GM21381 (cell line): ENCODE measurements around the gene PAK1.
"Not testable (repeated sequence)": the region's sequence is repeated elsewhere in the genome, so short reads cannot be mapped to it uniquely, and the experiment has no call there.

ENCODE experiments used
- ATAC-seq: cut with Tn5 transposase; IDR thresholded peaks from one replicate; pipeline ENCODE4 v1.9.1; 2021; ENCODE audit warnings: mild to moderate bottlenecking, moderate library complexity; ENCODE audit not compliant: unreplicated experiment

Gene PAK1

GRCh38 chr11:77473801-77474683 is at the start of gene PAK1:
TSS of gene PAK1 (minus strand) at chr11:77474094. CDS start at chr11:77392520, 81,574 bp downstream.
- ATAC-seq: peak; percentile 61

- ATAC-seq: no peak
Measured at GRCh38 chr11:77522215-77522614, 48.3 kb upstream of the PAK1 start.

- no peak for ATAC-seq
Measured at GRCh38 chr11:77519847-77520246, 46.0 kb upstream of the PAK1 start.

GRCh38 chr11:77518471-77518870 is 44.6 kb upstream of the PAK1 start:
- no peak for ATAC-seq

DNA sequence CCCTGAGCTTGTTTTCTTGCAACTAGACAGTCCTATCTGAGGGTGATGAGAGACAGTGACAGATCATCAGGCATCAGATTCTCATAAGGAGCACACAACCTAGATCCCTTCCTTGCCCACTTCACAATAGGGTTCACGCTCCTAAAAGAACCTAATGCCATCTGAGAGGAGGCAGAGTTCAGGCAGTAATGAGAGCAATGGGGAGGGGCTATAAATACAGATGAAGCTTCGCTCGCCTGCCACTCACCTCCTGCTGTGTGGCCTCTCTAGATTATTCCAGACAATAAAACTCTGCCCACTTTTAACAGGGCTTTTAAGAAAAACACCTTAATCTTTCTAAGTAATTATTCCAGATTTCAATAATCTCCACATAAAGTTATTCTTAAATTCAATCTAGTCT is 43.9 kb upstream of the PAK1 start:
- no peak for ATAC-seq

GRCh38 chr11:77517226-77517625 is 43.3 kb upstream of the PAK1 start:
- ATAC-seq: no peak

DNA sequence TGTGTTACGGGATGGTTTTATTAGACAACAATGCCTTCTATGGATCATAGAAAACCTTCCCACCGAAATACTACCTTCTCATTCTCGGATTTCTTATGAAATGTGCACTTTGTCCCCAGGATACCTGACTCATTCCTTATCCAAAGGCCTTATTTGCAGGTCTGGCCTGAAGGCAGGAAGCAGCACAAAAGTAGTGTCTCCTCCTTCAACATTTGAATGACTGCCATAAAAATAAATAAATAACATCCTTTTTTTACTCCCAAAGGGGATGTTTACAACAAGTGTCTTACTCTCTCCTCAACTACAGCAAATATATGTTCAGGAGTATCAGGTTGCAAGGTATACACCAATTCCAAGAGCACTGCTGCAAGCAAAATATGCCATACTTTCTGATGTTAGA is 41.6 kb upstream of the PAK1 start:
- no peak for ATAC-seq

DNA sequence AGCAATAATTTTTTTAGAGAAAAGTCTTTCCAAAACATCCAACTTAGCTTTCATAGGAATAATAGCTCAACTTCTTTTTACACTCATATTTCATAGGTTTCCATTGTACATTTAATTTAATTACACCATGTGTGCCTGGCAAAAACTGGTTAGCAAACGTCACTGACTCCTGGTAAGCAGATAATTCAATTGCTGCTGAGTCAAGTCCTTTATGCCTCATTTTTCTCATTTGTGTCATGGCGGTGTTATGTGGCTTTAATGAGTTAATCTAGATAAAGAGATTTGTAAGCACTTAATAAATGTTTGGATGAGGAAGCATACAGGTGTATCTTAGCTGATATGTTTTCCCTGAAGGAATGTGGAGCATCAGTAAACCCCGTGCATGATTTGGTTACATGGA is 41.2 kb upstream of the PAK1 start:
- ATAC-seq: no peak

GRCh38 chr11:77512092-77512491 is 38.2 kb upstream of the PAK1 start:
- no peak for ATAC-seq

DNA sequence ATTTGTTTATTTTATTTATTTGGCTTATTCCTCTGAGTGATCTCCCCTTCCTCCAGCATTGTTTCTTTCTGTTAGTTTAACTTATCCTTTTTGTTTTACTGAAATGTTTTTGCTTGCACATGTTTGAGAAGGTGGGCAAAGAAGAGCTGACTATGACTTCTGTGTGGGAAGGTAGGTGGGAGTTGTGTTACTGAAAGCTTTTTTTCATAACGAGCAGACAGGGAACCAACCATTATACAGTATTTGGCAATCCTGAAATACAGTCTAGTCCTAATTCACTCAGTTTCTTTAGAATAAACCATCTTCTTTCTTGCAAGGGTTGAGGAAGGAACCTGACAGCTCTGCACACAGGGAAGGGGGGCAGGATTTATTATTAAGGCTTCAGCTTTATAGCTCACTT is 37.0 kb upstream of the PAK1 start:
- ATAC-seq: no peak

GRCh38 chr11:77510095-77510494 is 36.2 kb upstream of the PAK1 start:
- no peak for ATAC-seq

GRCh38 chr11:77508019-77508418 is 34.1 kb upstream of the PAK1 start:
- no peak for ATAC-seq

- ATAC-seq: no peak
Measured at GRCh38 chr11:77506857-77507256, 33.0 kb upstream of the PAK1 start.

GRCh38 chr11:77505956-77506355 is 32.1 kb upstream of the PAK1 start:
- ATAC-seq: no peak

GRCh38 chr11:77503006-77503405 is 29.1 kb upstream of the PAK1 start:
- no peak for ATAC-seq

DNA sequence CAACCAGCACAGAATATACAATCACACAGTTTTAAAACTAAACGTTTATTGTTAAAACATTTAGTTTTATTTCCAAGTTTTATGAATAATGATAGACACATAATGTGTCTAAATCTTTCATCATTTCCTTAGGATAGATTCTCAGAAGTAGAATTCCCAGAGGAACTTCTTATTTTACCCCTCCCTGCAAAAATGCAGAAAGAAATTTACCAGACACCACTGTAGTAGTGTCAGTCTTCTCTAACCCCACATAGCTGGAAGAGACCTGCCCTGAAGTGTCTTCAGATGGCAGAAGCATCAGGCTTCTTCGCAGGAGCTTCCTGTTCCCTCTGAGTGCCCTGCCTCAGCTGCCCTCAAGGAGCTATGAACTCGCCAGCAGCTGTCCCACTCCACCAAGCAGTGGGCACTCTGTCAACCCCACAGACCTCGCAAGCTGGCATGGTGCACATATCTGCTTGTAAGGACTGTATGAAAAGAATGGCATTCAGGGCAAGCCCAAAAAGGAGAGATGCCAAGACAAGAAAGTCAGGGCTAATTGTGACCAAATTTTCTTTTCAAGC is 28.5 kb upstream of the PAK1 start:
- ATAC-seq: no peak

- ATAC-seq: no peak
Measured at GRCh38 chr11:77501758-77502157, 27.9 kb upstream of the PAK1 start.

DNA sequence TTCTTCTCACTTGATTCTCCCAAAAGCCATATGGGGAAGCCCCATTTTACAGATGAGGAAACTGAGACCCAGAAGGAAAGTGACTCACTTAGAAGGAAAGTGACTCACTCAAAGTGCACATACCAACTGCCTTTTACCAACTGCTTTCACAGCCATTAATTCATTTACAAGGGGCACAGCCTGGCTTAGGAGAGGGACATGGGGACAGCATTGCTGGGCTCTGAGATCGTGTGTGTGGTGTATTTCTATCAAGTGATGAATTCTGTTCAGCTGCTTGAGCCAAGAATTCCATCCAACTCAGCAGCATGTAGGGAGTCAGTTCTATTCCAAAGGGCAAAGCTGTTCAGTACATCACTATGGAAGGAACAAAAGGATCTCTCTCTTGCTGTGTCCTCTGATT is 23.5 kb upstream of the PAK1 start:
- no peak for ATAC-seq

- ATAC-seq: no peak
Measured at GRCh38 chr11:77495526-77495925, 21.6 kb upstream of the PAK1 start.

DNA sequence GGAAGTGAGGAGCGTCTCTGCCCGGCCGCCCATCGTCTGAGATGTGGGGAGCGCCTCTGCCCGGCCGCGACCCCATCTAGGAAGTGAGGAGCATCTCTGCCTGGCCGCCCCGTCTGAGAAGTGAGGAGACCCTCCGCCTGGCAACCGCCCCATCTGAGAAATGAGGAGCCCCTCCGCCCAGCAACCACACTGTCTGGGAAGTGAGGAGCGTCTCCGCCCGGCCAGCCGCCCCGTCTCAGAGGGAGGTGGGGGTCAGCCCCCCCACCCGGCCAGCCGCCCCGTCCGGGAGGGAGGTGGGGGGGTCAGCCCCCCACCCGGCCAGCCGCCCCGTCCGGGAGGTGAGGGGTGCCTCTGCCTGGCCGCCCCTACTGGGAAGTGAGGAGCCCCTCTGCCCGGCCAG is 16.1 kb upstream of the PAK1 start:
- not testable (repeated sequence) for ATAC-seq

DNA sequence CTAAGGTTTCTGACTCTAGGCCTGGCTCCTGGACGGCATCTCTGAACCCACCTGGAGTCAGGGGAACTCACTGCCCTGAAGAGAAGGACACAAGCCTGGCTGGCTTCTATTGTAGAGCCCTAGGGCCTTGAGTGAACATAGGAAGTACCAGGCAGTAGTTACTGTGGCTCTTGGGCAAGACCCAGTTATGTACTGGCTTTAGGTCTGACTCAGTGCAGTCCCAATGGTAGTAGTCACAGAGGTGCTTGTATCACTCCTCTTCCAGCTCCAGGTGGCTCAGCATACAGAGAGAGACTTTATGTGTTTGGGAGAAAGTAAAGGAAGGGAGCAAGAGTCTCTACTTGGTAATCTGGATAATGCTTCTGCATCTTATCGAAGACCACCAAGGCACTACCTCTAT is 13.9 kb upstream of the PAK1 start:
- no peak for ATAC-seq

DNA sequence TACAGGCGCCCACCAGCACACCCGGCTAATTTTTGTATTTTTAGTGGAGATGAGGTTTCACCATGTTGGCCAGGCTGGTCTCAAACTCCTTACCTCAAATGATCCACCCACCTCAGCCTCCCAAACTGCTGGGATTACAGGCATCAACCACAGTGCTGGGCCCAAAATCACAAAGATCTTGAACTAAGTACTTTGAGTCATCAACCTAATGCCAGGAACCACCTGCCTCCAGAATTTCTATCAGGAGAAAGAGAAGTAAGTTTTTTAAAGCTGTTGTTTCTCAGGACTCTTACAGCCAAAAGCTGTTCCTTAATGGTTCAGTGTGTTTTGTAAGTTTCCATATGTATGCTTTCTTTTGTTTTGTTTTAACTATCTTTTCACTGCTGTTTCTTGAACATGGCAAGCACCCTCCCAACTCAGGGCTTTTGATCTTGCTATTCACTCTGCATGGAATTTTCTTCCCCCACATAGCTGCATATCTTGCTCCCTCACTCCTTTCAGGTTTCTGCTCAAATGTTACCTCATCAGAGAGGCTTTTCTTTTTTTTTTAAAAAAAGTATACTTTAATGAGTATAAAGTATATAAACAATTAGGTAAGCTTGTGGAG is 6.0 kb upstream of the PAK1 start:
- ATAC-seq: no peak
